Stimulated activated CD8-positive, alpha-beta memory T cell treated with anti-CD3 and anti-CD28 coated beads, Interleukin-4, amount 100 ng/mL, for 4 hours (primary cell): ENCODE results near the gene MSH5.

ENCODE experiments used
- DNase-seq, 2 donors: peaks; one replicate each; pipeline ENCODE4 v3.0.0-alpha.2; 2020; ENCODE audit warnings: low read depth in 2 of 2, low spot score in 1 of 2

The MSH5 gene

GRCh38 chr6:31729515-31729978 lies 10.3 kb upstream of the MSH5 start:
- peak; percentile 62 for DNase-seq

GRCh38 chr6:31729979-31730630 lies 9.7 kb upstream of the MSH5 start:
- DNase-seq = peak; percentile 36 to 48

GRCh38 chr6:31730631-31731086 lies 9.1 kb upstream of the MSH5 start:
- DNase-seq = no peak

GRCh38 chr6:31732029-31732428 lies 7.8 kb upstream of the MSH5 start:
- DNase-seq = no peak

- no peak for DNase-seq
Measured at GRCh38 chr6:31733734-31734133, 6.1 kb upstream of the MSH5 start.

- no peak for DNase-seq
Measured at GRCh38 chr6:31734247-31734820, 5.5 kb upstream of the MSH5 start.

GRCh38 chr6:31734821-31735406 lies 4.9 kb upstream of the MSH5 start:
- peak; percentile 20 to 36 for DNase-seq

GRCh38 chr6:31736021-31736767 lies 3.6 kb upstream of the MSH5 start, which contains the start of gene CLIC1:
Gene CLIC1 (minus strand): TSS chr6:31736530. CDS start chr6:31736300, 230 bp downstream.
- peak; percentile 54 to 60 for DNase-seq

GRCh38 chr6:31736768-31737314 lies 3.0 kb upstream of the MSH5 start:
- DNase-seq = no peak

- no peak for DNase-seq
Measured at GRCh38 chr6:31737315-31737990, 2.4 kb upstream of the MSH5 start.

- DNase-seq = peak; percentile 24 to 46
Measured at GRCh38 chr6:31737991-31738979, 1.5 kb upstream of the MSH5 start.

GRCh38 chr6:31740397-31741223 lies 805 bp downstream of the MSH5 start:
- no peak for DNase-seq

- no peak for DNase-seq
Measured at GRCh38 chr6:31741815-31742214, 2.0 kb downstream of the MSH5 start.

GRCh38 chr6:31742894-31743293 lies 3.1 kb downstream of the MSH5 start:
- DNase-seq = no peak

GRCh38 chr6:31744422-31744821 lies 4.6 kb downstream of the MSH5 start:
- no peak for DNase-seq

- no peak for DNase-seq
Measured at GRCh38 chr6:31749301-31750036, 9.7 kb downstream of the MSH5 start.

- DNase-seq = no peak
Measured at GRCh38 chr6:31750411-31751022, 10.7 kb downstream of the MSH5 start.
